Mesodermal cell (in vitro differentiated cells): ENCODE measurements around the gene MUC6.

Source experiments
- H3K27ac ChIP-seq: 2 replicates; pipeline ENCODE4 v1.7.0; 2013; ENCODE audit warnings: mild to moderate bottlenecking, low read depth, low read length, moderate library complexity; ENCODE audit not compliant: severe bottlenecking
- H3K36me3 ChIP-seq: 2 replicates; pipeline ENCODE4 v1.7.1; 2013; ENCODE audit warnings: mild to moderate bottlenecking, low read length, moderate library complexity; ENCODE audit not compliant: control insufficient read depth, insufficient read depth
- H3K4me1 ChIP-seq: one replicate; pipeline ENCODE4 v1.7.1; 2013; ENCODE audit warnings: mild to moderate bottlenecking, low read length; ENCODE audit not compliant: insufficient read depth, control insufficient read depth, poor library complexity, severe bottlenecking
- H3K4me3 ChIP-seq: 2 replicates; pipeline ENCODE4 v1.7.0; 2013; ENCODE audit warnings: low read length, control low read depth, mild to moderate bottlenecking; ENCODE audit not compliant: insufficient read depth, poor library complexity, severe bottlenecking; ENCODE audit errors: extremely low read depth
- H3K9me3 ChIP-seq: 2 replicates; pipeline ENCODE4 v1.7.1; 2013; ENCODE audit warnings: mild to moderate bottlenecking, low read length, moderate library complexity; ENCODE audit not compliant: control insufficient read depth
- WGBS, 2 experiments: methylation state at CpG; one replicate each; pipeline ENCODE4 v1.1.5; 2013; ENCODE audit warnings: missing lambda C conversion rate in 2 of 2; ENCODE audit not compliant: insufficient coverage in 2 of 2; 5-methylcytosine and 5-hydroxymethylcytosine counted together

The MUC6 gene

GRCh38 chr11:991711-992307 lies 44.7 kb downstream of the MUC6 start:
- Histone ChIP-seq H3K36me3 (peaks cover 73% of the 10 kb centered on the region), H3K4me1 (no peaks in the 10 kb centered on the region), H3K4me3 (no peak overlapping the region), H3K27ac (no peak overlapping the region), H3K9me3 (no peaks in the 10 kb centered on the region)
- 94 to 97% methylated on average over 19 to 23 of the region's 24 CpGs for WGBS, 2 experiments

DNA sequence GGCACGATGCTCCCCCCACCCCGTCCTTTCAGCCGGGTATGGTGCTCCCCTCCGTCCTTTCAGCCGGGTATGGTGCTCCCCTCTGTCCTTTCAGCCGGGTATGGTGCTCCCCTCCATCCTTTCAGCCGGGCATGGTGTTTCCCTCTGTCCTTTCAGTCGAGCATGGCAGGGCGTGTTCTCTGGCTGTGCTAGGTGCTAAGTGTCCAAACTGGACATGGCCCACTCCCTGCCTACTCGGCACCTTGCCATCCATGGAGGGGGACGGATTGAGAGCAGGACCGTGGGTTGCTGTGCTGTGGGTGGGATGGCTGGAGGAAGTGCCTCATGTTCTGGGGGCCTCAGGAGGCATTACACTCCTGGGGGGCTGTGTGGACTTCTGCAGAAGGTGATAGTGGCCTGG lies 45.5 kb downstream of the MUC6 start:
- Histone ChIP-seq H3K36me3 (peaks cover 73% of the 10 kb centered on the region), H3K4me3 (no peak overlapping the region), H3K4me1 (no peaks in the 10 kb centered on the region), H3K9me3 (no peaks in the 10 kb centered on the region), H3K27ac (no peak overlapping the region)
- 91 to 93% methylated on average over 12 of the region's 12 CpGs for WGBS, 2 experiments

DNA sequence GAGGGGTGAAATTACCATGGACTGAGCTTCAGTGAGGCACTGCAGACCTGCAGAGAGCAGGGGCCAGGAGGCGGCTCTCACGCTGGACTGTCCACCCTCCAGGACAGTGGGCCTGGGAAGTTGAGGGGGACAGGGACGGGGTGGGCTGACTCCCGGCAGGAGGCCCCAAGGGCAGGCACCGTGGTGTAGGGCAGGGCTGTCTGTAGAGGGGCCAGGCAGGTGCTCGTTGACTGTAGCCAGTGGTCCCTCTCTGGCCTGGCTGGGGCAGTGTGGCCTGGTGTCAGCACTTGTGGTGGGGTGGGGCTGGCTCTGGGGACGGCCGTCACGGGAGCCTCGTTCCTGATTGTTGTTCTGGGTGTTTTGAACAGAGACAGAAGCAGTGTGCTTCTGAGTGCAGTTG lies 46.4 kb downstream of the MUC6 start:
- 97% methylated on average over 10 of the region's 10 CpGs for WGBS, 2 experiments
- H3K4me1 ChIP-seq, result no peaks in the 10 kb centered on the region
- no peak overlapping the region for H3K27ac ChIP-seq
- H3K9me3 ChIP-seq, result no peaks in the 10 kb centered on the region
- peaks cover 79% of the 10 kb centered on the region for H3K36me3 ChIP-seq
- no peak overlapping the region for H3K4me3 ChIP-seq

DNA sequence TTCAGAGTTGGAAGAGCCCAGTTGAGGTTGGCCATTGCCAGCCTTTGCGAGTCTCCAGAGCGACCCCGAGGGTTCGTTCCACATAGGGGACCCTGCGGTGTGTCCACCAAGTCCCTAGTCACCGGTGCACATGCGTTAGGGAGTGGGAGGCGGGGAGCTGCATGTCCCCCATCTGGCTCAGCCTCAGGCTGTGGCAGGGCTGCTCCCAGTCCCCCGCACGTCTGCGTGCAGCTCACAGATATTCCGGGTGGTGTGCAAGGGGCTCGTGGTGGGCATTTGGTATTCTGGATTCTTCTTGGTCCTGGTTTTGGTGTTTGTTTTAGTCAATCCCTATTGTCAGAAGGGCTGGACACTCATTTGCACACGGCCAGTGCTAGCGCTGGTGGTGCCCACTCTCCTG lies 48.8 kb downstream of the MUC6 start:
- H3K27ac ChIP-seq, result no peak overlapping the region
- 98% methylated on average over 12 to 15 of the region's 15 CpGs for WGBS, 2 experiments
- no peaks in the 10 kb centered on the region for H3K4me1 ChIP-seq
- peaks cover 86% of the 10 kb centered on the region for H3K36me3 ChIP-seq
- H3K4me3 ChIP-seq, result no peak overlapping the region
- no peaks in the 10 kb centered on the region for H3K9me3 ChIP-seq

- 91 to 95% methylated on average over 4 to 6 of the region's 9 CpGs for WGBS, 2 experiments
- Histone ChIP-seq H3K27ac (no peak overlapping the region), H3K9me3 (no peaks in the 10 kb centered on the region), H3K4me1 (no peaks in the 10 kb centered on the region), H3K4me3 (no peak overlapping the region), H3K36me3 (peaks cover 86% of the 10 kb centered on the region)
Measured at GRCh38 chr11:986952-987305, 49.6 kb downstream of the MUC6 start.

- 95 to 96% methylated on average over 27 of the region's 28 CpGs for WGBS, 2 experiments
- Histone ChIP-seq H3K36me3 (peaks cover 88% of the 10 kb centered on the region), H3K27ac (no peak overlapping the region), H3K9me3 (no peaks in the 10 kb centered on the region), H3K4me1 (no peaks in the 10 kb centered on the region), H3K4me3 (no peak overlapping the region)
Measured at GRCh38 chr11:986270-986951, 50.1 kb downstream of the MUC6 start.

DNA sequence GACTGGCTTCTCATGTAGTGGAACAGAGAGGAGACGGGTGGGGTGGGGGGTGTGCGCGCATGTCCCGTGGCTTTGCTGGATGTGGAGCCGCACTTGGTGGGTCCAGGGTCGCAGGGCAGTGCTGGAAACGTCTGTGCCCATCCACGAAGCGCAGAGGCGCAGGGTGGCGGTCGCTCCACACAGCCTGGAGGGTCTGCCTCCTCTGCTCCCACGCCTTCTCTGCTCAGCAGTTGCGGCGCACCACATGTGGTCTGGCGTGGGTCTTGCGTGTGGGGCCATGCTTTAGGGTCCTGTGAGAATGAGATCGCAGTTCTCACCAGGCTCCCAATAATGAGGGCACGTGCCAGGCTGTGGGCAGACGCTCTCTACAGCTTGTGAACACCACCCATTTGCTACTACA lies 50.7 kb downstream of the MUC6 start:
- WGBS, 2 experiments, result 97% methylated on average over 20 of the region's 20 CpGs
- Histone ChIP-seq H3K36me3 (peaks cover 90% of the 10 kb centered on the region), H3K4me3 (no peak overlapping the region)

GRCh38 chr11:985406-985805 lies 51.1 kb downstream of the MUC6 start:
- Histone ChIP-seq H3K36me3 (peaks cover 94% of the 10 kb centered on the region), H3K27ac (no peak overlapping the region), H3K9me3 (no peaks in the 10 kb centered on the region), H3K4me1 (no peaks in the 10 kb centered on the region), H3K4me3 (no peak overlapping the region)
- WGBS, 2 experiments, result 92 to 97% methylated on average over 18 to 21 of the region's 21 CpGs

More for the DNA sequence above, 50.7 kb downstream of the MUC6 start:
- H3K9me3 ChIP-seq, result no peaks in the 10 kb centered on the region
- no peaks in the 10 kb centered on the region for H3K4me1 ChIP-seq
- no peak overlapping the region for H3K27ac ChIP-seq

GRCh38 chr11:984546-984945 lies 52.0 kb downstream of the MUC6 start:
- Histone ChIP-seq H3K9me3 (no peaks in the 10 kb centered on the region), H3K4me3 (no peak overlapping the region), H3K27ac (no peak overlapping the region), H3K36me3 (peaks cover 86% of the 10 kb centered on the region), H3K4me1 (no peaks in the 10 kb centered on the region)
- 95 to 99% methylated on average over 11 of the region's 15 CpGs for WGBS, 2 experiments

DNA sequence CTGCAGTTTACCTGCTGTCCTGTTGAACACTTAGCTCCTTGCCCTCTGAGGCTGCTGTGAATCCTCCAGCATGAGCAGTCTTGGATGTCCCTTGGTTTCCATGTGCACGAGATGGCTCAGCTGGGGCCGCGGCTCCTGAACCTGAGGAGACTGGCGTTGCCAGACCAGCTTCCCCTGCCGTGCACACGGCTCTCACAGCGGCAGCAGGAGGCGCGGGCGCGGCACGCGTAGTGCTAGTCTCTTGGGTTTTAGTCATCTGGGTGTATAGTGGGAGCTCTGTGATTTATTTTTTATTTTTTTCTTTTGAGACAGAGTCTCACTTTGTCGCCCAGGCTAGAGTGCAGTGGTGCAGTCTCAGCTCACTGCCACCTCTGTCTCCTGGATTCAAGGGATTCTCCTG lies 54.8 kb downstream of the MUC6 start:
- H3K9me3 ChIP-seq, result no peaks in the 10 kb centered on the region
- H3K4me1 ChIP-seq, result no peaks in the 10 kb centered on the region
- 98% methylated on average over 14 of the region's 14 CpGs for WGBS, 2 experiments
- H3K36me3 ChIP-seq, result peaks cover 86% of the 10 kb centered on the region
- H3K27ac ChIP-seq, result no peak overlapping the region
- no peak overlapping the region for H3K4me3 ChIP-seq
